Muscle layer of colon (tissue), 2 donors: ENCODE results near the gene ACKR2.

Experiments
- H3K27ac ChIP-seq: one replicate; pipeline ENCODE4 v1.7.0; 2013; ENCODE audit warnings: low read depth, mild to moderate bottlenecking, low read length, moderate library complexity
- H3K27me3 ChIP-seq, 2 donors: one replicate each; pipeline ENCODE4 v1.7.0; 2013; ENCODE audit warnings: low read length in 2 of 2, mild to moderate bottlenecking in 2 of 2; ENCODE audit not compliant: insufficient read depth in 2 of 2, control insufficient read depth in 1 of 2
- H3K36me3 ChIP-seq: one replicate; pipeline ENCODE4 v1.7.0; 2013; ENCODE audit warnings: mild to moderate bottlenecking, low read length; ENCODE audit not compliant: insufficient read depth
- H3K4me1 ChIP-seq: one replicate; pipeline ENCODE4 v1.7.0; 2013; ENCODE audit warnings: mild to moderate bottlenecking, low read length; ENCODE audit not compliant: insufficient read depth
- H3K4me3 ChIP-seq, 2 donors: one replicate each; pipeline ENCODE4 v1.7.0; 2013; ENCODE audit warnings: low read length in 2 of 2, low read depth in 1 of 2, mild to moderate bottlenecking in 1 of 2, moderate library complexity in 1 of 2
- H3K9ac ChIP-seq: one replicate; pipeline ENCODE4 v1.7.0; 2013; ENCODE audit warnings: low read length
- H3K9me3 ChIP-seq: one replicate; pipeline ENCODE4 v1.7.0; 2013; ENCODE audit warnings: mild to moderate bottlenecking, low read length
- donor health status: abdominal sarcoma.
- donor health status: Adenocarcinoma of cecum.

The ACKR2 gene

DNA sequence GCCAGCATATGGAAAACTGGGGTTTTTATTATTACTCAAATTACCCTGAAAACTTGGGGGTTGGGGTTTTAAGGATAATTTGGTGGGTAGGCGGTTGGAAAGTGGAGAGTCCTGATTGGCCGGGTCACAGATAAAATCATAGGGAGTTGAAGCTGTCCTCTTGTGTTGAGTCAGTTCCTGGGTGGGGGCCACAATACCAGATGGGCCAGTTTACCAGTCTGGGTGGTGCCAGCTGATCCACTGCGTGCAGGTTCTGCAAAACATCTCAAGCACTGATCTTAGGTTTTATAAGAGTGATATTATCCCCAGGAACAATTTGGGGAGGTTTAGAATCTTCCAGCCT is 91.8 kb downstream of the ACKR2 start:
- Histone ChIP-seq H3K36me3 (no peaks in the 10 kb centered on the region), H3K27me3 (no peaks in the 10 kb centered on the region), H3K9me3 (no peaks in the 10 kb centered on the region), H3K9ac (no peak overlapping the region), H3K4me1 (peaks cover 4% of the 10 kb centered on the region), H3K4me3 (no peak overlapping the region), H3K27ac (no peak overlapping the region)

DNA sequence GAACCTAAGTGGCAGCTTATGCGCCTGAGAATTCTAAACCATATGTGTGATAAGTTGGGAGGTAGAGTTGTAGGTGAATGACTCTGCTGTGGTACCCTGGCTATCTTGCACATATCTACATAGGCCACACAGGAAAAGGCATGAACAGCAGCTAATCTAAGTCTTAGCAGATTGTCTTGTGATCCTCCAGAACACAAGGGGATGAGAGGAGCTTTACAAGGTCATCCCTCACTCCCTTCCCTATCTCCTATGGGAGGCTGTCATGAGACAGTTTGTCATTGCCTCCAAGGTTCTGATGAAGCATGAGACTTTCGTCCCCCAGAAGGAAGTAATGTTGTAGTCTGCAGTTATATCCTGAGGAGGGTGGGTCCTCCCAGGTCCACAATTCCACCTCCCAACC is 93.0 kb downstream of the ACKR2 start:
- Histone ChIP-seq H3K36me3 (no peaks in the 10 kb centered on the region), H3K9me3 (no peaks in the 10 kb centered on the region), H3K4me3 (no peak overlapping the region), H3K4me1 (peaks cover 11% of the 10 kb centered on the region), H3K9ac (no peak overlapping the region), H3K27me3 (no peaks in the 10 kb centered on the region), H3K27ac (no peak overlapping the region)

DNA sequence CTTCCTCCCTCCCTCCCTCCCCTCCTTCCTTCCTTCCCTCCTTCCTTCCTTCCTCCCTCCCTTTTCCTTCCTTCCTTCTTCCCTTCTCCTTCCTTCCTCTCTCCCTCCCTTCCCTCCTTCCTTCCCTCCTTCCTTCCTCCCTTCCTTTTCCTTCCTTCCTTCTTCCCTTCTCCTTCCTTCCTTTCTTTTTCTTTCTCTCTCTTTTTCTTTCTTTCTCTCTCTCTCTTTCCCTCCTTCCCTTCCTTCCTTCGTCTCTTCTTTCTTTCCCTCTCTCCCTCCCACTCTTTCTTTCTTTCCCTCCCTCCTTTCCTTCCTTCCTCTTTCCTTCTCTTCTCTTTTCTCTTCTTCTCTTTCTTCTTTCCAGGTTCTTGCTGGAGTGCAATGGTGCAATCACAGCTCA is 94.8 kb downstream of the ACKR2 start:
- H3K9me3 ChIP-seq, result no peaks in the 10 kb centered on the region
- peaks cover 12% of the 10 kb centered on the region for H3K4me1 ChIP-seq

DNA sequence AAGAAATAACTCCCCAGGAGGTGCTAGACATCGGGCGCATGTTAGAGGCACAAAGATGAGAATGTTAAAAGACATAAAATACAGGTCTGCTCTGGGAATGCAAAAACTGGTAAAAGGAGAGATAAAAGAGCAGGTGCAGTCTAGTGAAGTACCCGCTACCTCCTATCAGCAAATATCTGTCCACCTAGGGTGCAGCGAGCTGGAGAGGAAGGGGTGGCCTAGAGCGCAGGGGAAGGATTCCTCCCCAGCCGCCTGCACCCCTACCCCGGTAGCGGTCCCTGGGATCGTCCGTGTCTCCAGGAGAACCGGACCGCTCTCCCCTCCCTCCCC is 96.5 kb downstream of the ACKR2 start:
- Histone ChIP-seq H3K9ac (peak overlapping the region; percentile 81), H3K4me1 (peaks cover 12% of the 10 kb centered on the region), H3K4me3 (peak overlapping the region; percentile 83 to 84), H3K36me3 (peaks cover 7% of the 10 kb centered on the region), H3K27ac (peak overlapping the region; percentile 92), H3K27me3 (no peaks in the 10 kb centered on the region), H3K9me3 (no peaks in the 10 kb centered on the region)

More for the DNA sequence above, 94.8 kb downstream of the ACKR2 start:
- Histone ChIP-seq H3K27me3 (no peaks in the 10 kb centered on the region), H3K27ac (no peak overlapping the region), H3K9ac (no peak overlapping the region), H3K36me3 (no peaks in the 10 kb centered on the region), H3K4me3 (no peak overlapping the region)

DNA sequence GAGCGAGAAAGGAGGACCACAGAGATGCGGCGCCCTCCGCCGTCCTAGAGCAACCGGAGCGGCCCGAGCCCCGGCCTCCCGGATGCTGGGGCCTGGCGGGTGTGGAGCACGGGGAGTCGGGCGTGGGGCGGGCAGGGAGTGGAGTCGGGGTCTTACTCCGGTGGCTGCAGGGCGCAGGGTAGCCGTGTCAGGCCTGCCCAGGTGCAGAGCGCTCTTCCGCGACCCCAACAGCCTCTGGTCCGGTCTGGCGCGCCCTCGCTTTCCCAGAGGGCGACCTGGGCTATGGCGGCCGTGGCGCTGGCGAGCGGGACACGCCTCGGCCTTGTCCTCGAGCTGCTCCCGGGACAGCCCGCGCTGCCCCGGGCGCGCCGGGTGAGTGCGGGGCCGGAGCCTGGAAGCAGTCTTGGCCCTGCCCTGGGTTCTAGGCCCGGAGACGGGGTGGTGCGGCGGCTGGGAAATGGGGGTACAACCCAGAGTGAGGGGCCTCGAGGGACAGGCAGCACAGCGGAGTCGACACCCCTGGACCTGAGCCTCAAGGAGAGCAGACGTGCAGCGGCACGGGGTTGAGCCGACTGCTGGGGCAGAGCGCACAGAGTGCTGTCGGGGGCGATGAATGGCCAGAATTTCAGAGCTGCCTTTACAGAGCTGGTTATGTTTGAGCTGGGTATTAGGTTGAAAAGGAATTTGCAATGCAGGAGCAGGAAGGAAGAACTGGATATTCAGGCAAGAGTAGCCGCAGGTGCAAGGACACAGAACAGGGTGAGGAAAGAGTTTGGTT is 97.0 kb downstream of the ACKR2 start, which contains the start of gene ZNF662:
Gene ZNF662 (plus strand): TSS at position 73 of the 778 bp plus-strand sequence. CDS start 1,973 bp downstream, outside the sequence.
- Histone ChIP-seq H3K9ac (peak within 1 kb of the TSS; percentile 81), H3K27me3 (no peaks in the 10 kb centered on the region), H3K4me3 (peak within 1 kb of the TSS; percentile 83 to 84), H3K9me3 (peaks cover 4% of the 10 kb centered on the region), H3K36me3 (peaks cover 13% of the 10 kb centered on the region), H3K27ac (peak within 1 kb of the TSS; percentile 92), H3K4me1 (peaks cover 12% of the 10 kb centered on the region)

DNA sequence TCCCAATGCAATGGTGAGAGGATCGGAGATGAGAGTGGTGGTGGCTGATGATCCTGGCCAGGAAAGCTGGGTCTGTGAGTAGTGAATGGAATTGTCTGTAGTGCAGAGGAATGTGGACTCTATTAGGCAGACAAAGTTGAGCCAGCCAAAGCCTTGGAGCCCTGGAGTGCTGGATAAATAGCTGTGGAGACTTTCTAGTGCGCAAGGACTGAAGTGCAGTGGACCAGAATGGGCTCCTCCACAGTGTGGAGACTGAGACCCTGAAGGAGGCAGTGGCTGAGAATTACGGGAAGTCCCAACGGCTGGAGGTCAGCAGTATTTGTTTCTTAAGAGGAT is 97.6 kb downstream of the ACKR2 start:
- peaks cover 12% of the 10 kb centered on the region for H3K4me1 ChIP-seq
- peaks cover 18% of the 10 kb centered on the region for H3K36me3 ChIP-seq
- peak overlapping the region; percentile 92 for H3K27ac ChIP-seq
- peaks cover 8% of the 10 kb centered on the region for H3K9me3 ChIP-seq
- peak overlapping the region; percentile 81 for H3K9ac ChIP-seq
- H3K4me3 ChIP-seq, result peak overlapping the region; percentile 83 to 84
- no peaks in the 10 kb centered on the region for H3K27me3 ChIP-seq

DNA sequence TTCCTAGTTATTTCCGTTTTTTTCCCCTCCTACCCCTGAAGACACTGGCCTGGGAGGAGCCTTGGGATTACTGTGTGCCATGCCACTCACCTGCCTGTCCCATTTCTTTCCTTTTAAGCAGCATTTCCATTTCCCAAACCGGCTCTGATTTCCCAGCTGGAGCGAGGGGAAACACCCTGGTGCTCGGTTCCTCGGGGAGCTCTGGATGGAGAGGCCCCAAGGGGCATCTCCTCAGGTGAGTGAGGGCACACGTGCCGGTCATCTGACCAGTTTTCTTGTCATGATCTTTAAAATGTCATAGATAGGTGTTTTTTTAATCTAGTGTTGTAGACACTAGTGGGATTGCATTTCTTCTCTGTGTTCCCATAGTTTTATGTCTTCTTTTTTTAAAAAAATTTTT is 99.4 kb downstream of the ACKR2 start:
- Histone ChIP-seq H3K4me1 (peaks cover 12% of the 10 kb centered on the region), H3K9me3 (peaks cover 15% of the 10 kb centered on the region), H3K27ac (no peak overlapping the region), H3K4me3 (no peak overlapping the region), H3K9ac (no peak overlapping the region), H3K27me3 (no peaks in the 10 kb centered on the region), H3K36me3 (peaks cover 27% of the 10 kb centered on the region)

DNA sequence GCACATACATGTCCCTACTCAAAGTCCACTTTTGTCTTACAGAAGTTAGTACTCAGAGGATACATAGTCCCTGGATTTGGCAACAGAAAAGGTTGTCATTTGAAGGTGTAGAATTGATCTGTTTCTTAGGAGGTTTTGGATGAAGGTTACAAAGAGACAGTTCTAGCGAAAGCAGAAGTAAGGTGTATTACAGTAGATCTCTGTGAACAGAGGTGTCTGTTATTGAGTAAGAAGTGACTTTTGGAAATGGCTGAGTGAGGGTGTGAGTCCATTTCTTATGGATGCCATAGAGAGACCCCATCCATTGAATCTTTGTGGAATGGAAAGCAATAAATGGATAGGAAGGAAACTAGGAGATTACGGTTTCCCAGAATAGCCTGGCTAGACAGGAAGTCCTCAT is 102.3 kb downstream of the ACKR2 start:
- Histone ChIP-seq H3K4me1 (peaks cover 8% of the 10 kb centered on the region), H3K27me3 (no peaks in the 10 kb centered on the region), H3K9ac (no peak overlapping the region), H3K27ac (no peak overlapping the region), H3K4me3 (no peak overlapping the region), H3K9me3 (peaks cover 39% of the 10 kb centered on the region), H3K36me3 (peaks cover 46% of the 10 kb centered on the region)

DNA sequence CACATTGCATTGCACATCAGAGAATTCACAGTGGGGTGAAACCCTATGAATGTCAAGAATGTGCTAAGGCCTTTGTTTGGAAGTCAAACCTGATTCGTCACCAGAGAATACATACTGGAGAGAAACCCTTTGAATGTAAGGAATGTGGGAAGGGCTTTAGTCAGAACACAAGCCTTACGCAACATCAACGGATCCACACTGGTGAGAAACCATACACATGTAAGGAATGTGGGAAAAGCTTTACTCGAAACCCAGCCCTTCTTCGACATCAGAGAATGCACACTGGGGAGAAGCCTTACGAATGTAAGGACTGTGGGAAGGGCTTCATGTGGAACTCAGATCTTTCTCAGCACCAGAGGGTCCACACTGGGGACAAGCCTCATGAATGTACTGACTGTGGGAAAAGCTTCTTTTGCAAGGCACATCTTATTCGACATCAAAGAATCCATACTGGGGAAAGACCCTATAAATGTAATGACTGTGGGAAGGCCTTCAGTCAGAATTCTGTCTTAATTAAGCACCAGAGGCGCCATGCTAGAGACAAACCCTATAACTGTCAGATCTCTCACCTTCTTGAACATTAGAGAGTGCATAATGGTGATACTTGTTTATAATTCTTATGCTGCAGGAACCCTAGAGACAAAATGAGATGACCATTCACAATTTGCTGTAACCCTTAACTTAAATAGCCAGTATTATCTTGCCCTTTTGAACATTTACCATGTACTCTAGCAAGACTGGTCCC is 105.7 kb downstream of the ACKR2 start:
- peaks cover 46% of the 10 kb centered on the region for H3K36me3 ChIP-seq
- no peak overlapping the region for H3K27ac ChIP-seq
- H3K4me1 ChIP-seq, result no peaks in the 10 kb centered on the region
- H3K4me3 ChIP-seq, result peak overlapping the region in 1 of 2 donors; percentile 9
- no peaks in the 10 kb centered on the region for H3K27me3 ChIP-seq
- H3K9ac ChIP-seq, result no peak overlapping the region
- peaks cover 47% of the 10 kb centered on the region for H3K9me3 ChIP-seq
